Measurements from ENCODE around the gene MSRB2. TPM values are rescaled to one million over a fixed set of nuclear protein-coding genes. Genes with fewer than 3 reads are reported as not detected.
A peak's percentile ranks its signal among the peaks of the same experiment; 100 is the strongest.

MSRB2 gene
- total RNA-seq, 2 experiments from 2014 or later, result 6.3 to 7.9 TPM

DNA sequence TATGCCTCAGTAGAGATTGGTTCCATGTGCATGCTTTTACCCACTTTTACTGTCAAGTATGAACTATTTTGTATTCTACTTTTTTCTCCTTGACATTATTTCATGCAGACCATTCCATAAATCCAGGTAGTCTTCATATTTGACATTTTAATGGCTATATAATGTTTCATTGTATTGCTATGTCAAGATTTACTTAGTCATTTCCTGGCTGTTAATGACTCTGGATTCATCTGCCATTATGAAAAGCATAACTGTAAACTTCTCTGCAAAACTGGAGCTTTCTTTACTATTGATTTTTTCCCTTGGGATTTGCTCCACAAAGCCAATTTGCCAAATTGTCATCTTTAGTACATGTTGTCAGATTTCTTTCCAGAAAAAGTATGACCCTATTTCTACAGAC lies 6.8 kb upstream of the MSRB2 start:
- H3K4me1 Mint-ChIP-seq, result no peaks in the 10 kb centered on the region
- no peaks in the 10 kb centered on the region for H3K36me3 Mint-ChIP-seq
- no peak for DNase-seq
- no peak overlapping the region for H3K4me3 Mint-ChIP-seq
- peaks cover 13% of the 10 kb centered on the region for H3K27me3 Mint-ChIP-seq
- peaks cover 12% of the 10 kb centered on the region for H3K9me3 Mint-ChIP-seq
- no peak overlapping the region for H3K27ac Mint-ChIP-seq

GRCh38 chr10:23094786-23095403 lies 484 bp upstream of the MSRB2 start:
- Mint-ChIP-seq H3K27me3 (no peaks in the 10 kb centered on the region), H3K4me1 (peaks cover 32% of the 10 kb centered on the region), H3K9me3 (peaks cover 19% of the 10 kb centered on the region), H3K4me3 (peak overlapping the region; percentile 96), H3K36me3 (peaks cover 4% of the 10 kb centered on the region), H3K27ac (peak overlapping the region; percentile 49)
- DNase-seq, result no peak

DNA sequence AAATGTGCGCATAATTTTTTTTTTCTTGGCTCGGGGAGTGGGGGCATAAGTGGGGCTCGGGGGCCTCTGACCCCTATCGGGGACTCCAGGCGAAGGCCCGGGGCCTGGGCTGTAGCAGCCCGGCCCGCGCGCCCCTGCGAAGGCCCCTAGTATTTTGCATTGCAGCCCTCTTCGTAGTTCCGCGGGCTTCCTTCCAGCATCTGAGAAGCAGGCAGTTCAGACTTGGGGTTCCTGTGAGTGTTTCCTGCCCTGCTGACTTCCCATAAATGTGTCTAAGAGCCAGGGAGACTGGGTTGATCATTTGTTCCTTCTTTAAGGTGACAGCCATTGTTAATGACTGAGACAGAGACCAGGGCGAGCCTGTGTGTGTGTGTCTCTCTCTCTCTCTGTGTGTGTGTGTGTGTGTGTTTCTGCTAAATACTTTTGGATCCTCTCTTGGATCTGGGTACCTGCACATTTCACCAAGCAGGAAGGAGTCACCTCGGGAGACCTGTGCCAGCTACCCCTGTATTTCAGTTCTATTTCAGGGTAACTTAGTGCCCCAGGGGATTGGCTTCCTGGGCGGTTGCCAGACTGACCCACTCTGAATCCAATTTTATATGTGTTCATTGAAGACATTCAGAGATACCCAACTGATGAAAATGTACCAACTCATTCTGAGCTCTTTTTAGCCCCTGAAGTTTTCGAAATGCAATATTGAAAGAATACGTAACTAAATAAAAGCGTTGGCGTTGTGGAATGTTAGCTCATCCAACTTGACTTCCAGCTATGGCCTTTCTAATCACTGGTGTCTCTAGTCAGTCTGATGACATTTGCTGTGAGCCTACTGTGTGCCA lies 805 bp downstream of the MSRB2 start:
- H3K4me3 Mint-ChIP-seq, result peak overlapping the region; percentile 96
- H3K4me1 Mint-ChIP-seq, result peaks cover 42% of the 10 kb centered on the region
- H3K9me3 Mint-ChIP-seq, result peaks cover 22% of the 10 kb centered on the region
- DNase-seq, result peak; percentile 32
- H3K27me3 Mint-ChIP-seq, result no peaks in the 10 kb centered on the region
- H3K27ac Mint-ChIP-seq, result peak overlapping the region; percentile 91
- peaks cover 17% of the 10 kb centered on the region for H3K36me3 Mint-ChIP-seq

DNA sequence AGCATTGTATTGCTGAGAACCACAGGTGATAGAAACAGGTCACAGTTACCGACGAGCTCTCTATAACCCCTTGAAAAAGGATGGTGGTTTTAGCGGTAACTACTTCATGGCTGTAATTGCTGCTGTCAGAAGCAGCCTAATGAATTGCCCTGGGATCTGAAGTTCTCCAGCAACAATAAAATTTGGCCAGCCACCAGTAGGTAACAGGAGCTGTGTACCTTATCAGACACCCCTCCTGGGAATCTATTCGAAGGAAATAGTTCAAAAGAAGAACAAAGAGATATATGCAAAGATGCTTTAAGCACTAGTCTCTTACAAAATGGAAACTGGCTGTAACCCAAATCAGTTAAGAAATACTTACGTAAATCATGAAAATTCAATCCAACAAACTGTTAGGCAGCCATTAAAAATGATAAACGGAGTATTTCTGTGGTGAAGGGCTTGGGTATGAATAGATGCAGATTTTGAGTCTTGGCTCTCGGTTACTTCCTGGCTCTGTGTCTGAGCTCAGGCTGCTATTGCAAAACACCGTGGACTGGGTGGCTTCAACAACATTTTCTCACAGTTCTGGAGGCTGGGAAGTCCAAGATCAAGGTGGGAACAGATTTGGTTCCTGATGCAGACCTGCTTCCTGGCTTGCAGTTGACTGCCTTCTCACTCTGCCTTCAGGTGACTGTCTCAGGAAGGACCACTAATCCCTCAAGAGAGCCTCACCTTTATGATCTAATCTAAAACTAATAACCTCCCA lies 1.6 kb downstream of the MSRB2 start:
- DNase-seq, result no peak
- H3K36me3 Mint-ChIP-seq, result peaks cover 23% of the 10 kb centered on the region
- no peaks in the 10 kb centered on the region for H3K27me3 Mint-ChIP-seq

GRCh38 chr10:23099079-23099478 lies 3.7 kb downstream of the MSRB2 start:
- Mint-ChIP-seq H3K9me3 (peaks cover 11% of the 10 kb centered on the region), H3K27ac (no peak overlapping the region), H3K4me3 (no peak overlapping the region), H3K36me3 (peaks cover 27% of the 10 kb centered on the region), H3K4me1 (peaks cover 42% of the 10 kb centered on the region), H3K27me3 (no peaks in the 10 kb centered on the region)
- DNase-seq, result no peak

More for the DNA sequence above, 1.6 kb downstream of the MSRB2 start:
- Mint-ChIP-seq H3K4me1 (peaks cover 42% of the 10 kb centered on the region), H3K9me3 (peaks cover 21% of the 10 kb centered on the region), H3K27ac (peak overlapping the region; percentile 91), H3K4me3 (peak overlapping the region; percentile 96)

- peaks cover 7% of the 10 kb centered on the region for H3K9me3 Mint-ChIP-seq
- H3K36me3 Mint-ChIP-seq, result peaks cover 32% of the 10 kb centered on the region
- H3K27me3 Mint-ChIP-seq, result no peaks in the 10 kb centered on the region
- H3K4me1 Mint-ChIP-seq, result peaks cover 38% of the 10 kb centered on the region
- no peak overlapping the region for H3K27ac Mint-ChIP-seq
- no peak for DNase-seq
- no peak overlapping the region for H3K4me3 Mint-ChIP-seq
These were observed 4.4 kb downstream of the MSRB2 start for GRCh38 chr10:23099816-23100215.

DNA sequence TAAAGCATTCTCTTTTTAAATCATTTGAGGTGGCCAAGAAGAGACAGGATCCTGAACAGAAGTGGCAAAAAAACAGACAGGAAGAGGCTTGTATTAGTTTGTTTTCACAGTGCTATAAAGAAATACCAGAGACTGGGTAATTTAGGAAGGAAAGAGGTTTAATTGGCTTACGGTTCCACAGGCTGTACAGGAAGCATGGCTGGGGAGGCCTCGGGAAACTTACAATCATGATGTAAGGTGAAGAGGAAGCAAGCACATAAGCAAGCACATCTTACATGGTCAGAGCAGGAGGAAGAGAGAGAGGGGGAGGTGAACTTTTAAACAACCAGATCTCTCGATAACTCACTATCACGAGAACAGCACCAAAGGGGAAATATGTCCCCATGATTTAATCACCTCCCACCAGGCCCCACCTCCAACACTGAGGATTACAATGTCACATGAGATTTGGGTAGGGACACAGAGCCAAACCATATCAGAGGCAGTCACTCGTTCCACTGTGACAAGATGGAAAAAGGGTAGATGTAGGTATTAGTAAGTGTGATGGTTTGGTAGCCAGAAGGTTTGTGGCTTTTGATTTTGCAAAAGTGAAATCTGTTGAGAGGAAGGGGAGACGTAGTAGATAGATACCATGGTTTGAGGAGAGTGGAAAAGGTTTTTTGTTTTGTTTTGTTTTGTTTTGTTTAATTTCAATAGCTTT lies 5.1 kb downstream of the MSRB2 start:
- peak; percentile 3 for DNase-seq
- Mint-ChIP-seq H3K27ac (no peak overlapping the region), H3K4me1 (peaks cover 36% of the 10 kb centered on the region), H3K4me3 (no peak overlapping the region), H3K9me3 (peaks cover 7% of the 10 kb centered on the region), H3K27me3 (no peaks in the 10 kb centered on the region), H3K36me3 (peaks cover 35% of the 10 kb centered on the region)

DNA sequence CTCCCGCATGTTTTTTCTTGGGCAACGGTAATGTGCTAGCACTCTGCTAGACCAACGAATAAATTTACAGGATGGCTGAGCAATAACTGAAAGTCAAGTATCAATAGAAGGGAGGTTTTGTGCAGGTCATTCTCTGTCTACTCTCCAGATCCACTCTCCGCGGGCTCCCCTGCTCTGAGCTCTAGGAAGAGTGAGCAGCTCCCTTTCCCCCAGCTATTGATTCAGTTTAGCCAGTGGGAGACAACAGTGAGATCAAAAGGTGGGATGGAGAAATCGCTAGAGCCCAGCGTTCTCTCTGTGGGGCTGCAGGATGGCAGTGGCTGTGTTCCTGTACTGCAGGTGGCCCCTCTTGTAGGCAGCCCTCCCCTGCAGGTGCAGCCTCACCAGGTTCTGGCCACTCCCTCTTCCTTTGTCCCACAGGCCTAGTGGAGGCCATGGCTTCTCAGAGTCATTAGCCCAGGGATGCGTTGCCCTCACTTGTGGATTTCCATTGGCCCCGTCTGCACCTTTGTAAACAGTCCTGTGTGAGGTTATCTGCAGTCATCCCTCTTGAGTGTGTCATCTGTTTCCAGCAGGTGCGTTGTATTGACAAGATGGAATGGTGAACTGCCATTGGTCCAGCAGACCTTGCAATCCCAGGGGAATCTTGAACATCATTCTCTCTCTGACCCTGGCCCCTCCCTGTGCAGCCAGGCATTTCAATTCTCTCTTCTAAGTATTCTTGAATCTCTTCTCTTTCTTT lies 11.1 kb downstream of the MSRB2 start:
- Mint-ChIP-seq H3K27ac (no peak overlapping the region), H3K4me3 (no peak overlapping the region), H3K4me1 (no peaks in the 10 kb centered on the region), H3K27me3 (no peaks in the 10 kb centered on the region), H3K36me3 (peaks cover 25% of the 10 kb centered on the region), H3K9me3 (no peaks in the 10 kb centered on the region)
- DNase-seq, result no peak

GRCh38 chr10:23110722-23111516 lies 15.5 kb downstream of the MSRB2 start:
- no peak overlapping the region for H3K4me3 Mint-ChIP-seq
- no peaks in the 10 kb centered on the region for H3K9me3 Mint-ChIP-seq
- H3K27ac Mint-ChIP-seq, result no peak overlapping the region
- peaks cover 14% of the 10 kb centered on the region for H3K36me3 Mint-ChIP-seq
- H3K4me1 Mint-ChIP-seq, result no peaks in the 10 kb centered on the region
- no peak for DNase-seq
- no peaks in the 10 kb centered on the region for H3K27me3 Mint-ChIP-seq

GRCh38 chr10:23111517-23112286 lies 16.3 kb downstream of the MSRB2 start:
- no peaks in the 10 kb centered on the region for H3K9me3 Mint-ChIP-seq
- H3K27ac Mint-ChIP-seq, result no peak overlapping the region
- H3K27me3 Mint-ChIP-seq, result no peaks in the 10 kb centered on the region
- DNase-seq, result no peak
- H3K4me1 Mint-ChIP-seq, result no peaks in the 10 kb centered on the region
- peaks cover 14% of the 10 kb centered on the region for H3K36me3 Mint-ChIP-seq
- no peak overlapping the region for H3K4me3 Mint-ChIP-seq

GRCh38 chr10:23114228-23114850 lies 19.0 kb downstream of the MSRB2 start:
- peaks cover 3% of the 10 kb centered on the region for H3K4me1 Mint-ChIP-seq
- peaks cover 8% of the 10 kb centered on the region for H3K36me3 Mint-ChIP-seq
- no peak overlapping the region for H3K4me3 Mint-ChIP-seq
- no peaks in the 10 kb centered on the region for H3K27me3 Mint-ChIP-seq
- DNase-seq, result no peak
- H3K27ac Mint-ChIP-seq, result no peak overlapping the region
- H3K9me3 Mint-ChIP-seq, result no peaks in the 10 kb centered on the region

GRCh38 chr10:23116486-23117205 lies 21.3 kb downstream of the MSRB2 start:
- H3K4me1 Mint-ChIP-seq, result peaks cover 3% of the 10 kb centered on the region
- H3K4me3 Mint-ChIP-seq, result no peak overlapping the region
- no peak for DNase-seq
- H3K27me3 Mint-ChIP-seq, result no peaks in the 10 kb centered on the region
- H3K36me3 Mint-ChIP-seq, result peaks cover 11% of the 10 kb centered on the region
- no peak overlapping the region for H3K27ac Mint-ChIP-seq
- H3K9me3 Mint-ChIP-seq, result no peaks in the 10 kb centered on the region

All from activated naive CD8-positive, alpha-beta T cell treated with anti-CD3 and anti-CD28 coated beads for 36 hours (primary cell).